Esophagus (tissue), 2 donors: ENCODE data around the gene CLASP1. TPM values are rescaled to one million over a fixed set of nuclear protein-coding genes. Genes with fewer than 3 reads are reported as not detected.

Source experiments
- H3K27ac ChIP-seq, 2 donors: one replicate each; pipeline ENCODE4 v1.5.1; 2013; ENCODE audit warnings: low read depth in 2 of 2, mild to moderate bottlenecking in 2 of 2, inconsistent platforms in 1 of 2, low read length in 1 of 2, moderate library complexity in 1 of 2
- H3K27me3 ChIP-seq, 2 donors: one replicate each; pipeline ENCODE4 v1.6.1; 2013; ENCODE audit warnings: low read length in 2 of 2, control low read depth in 1 of 2, mild to moderate bottlenecking in 1 of 2; ENCODE audit not compliant: insufficient read depth in 2 of 2, control insufficient read depth in 1 of 2
- H3K36me3 ChIP-seq, 2 donors: one replicate each; pipeline ENCODE4 v1.6.1; 2013; ENCODE audit warnings: low read length in 1 of 2; ENCODE audit not compliant: control insufficient read depth in 2 of 2, insufficient read depth in 2 of 2
- H3K4me1 ChIP-seq, 2 donors: one replicate each; pipeline ENCODE4 v1.6.1; 2013; ENCODE audit warnings: low read length in 1 of 2; ENCODE audit not compliant: control insufficient read depth in 2 of 2, insufficient read depth in 2 of 2
- H3K4me3 ChIP-seq, 2 donors: one replicate each; pipeline ENCODE4 v1.5.1; 2013; ENCODE audit warnings: low read length in 2 of 2, mild to moderate bottlenecking in 2 of 2, low read depth in 1 of 2, moderate library complexity in 1 of 2
- H3K9me3 ChIP-seq, 2 donors: one replicate each; pipeline ENCODE4 v1.6.1; 2013; ENCODE audit warnings: mild to moderate bottlenecking in 2 of 2, low read depth in 1 of 2, low read length in 1 of 2, moderate library complexity in 1 of 2; ENCODE audit not compliant: control insufficient read depth in 2 of 2, insufficient read depth in 1 of 2
- WGBS, 2 donors: extraction: QIAGEN DNeasy Blood & Tissue Kit; methylation state at CpG; one replicate each; pipeline ENCODE4 v1.1.7; 2013; 5-methylcytosine and 5-hydroxymethylcytosine counted together
- polyA plus RNA-seq, 2 donors: library from polyadenylated mRNA; stranded (reverse); fragments of 200-250 nt; gene quantifications; one replicate each; pipeline ENCODE4 v1.2.3, GENCODE V29; 2013
- donor health status: healthy with polysubstance abuse.
- donor health status: Bipolar disorder and iron deficiency.

The CLASP1 gene
- polyA plus RNA-seq, 2 donors = 9.1 to 9.8 TPM

DNA sequence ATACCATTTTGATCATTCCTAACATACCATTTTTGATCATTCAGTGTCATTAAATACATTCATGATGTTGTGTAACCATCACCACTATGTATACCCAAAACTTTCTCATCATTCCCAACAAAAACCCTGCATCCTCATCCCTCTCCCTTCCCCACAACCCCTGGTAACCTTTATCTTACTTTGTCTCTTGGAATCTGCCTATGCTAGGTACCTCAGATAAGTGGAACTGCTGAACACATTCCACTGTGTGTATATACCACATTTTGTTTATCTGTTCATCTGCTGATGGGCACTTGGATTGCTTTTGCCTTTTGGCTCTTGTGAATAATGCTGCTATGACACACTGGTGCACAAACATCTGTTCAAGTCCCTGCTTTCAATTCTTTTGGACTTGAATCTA is 280.4 kb downstream of the CLASP1 start:
- Histone ChIP-seq H3K27me3 (no peaks in the 10 kb centered on the region), H3K4me3 (no peak overlapping the region), H3K36me3 (peaks cover 10 to 25% of the 10 kb centered on the region in 2 donors)

GRCh38 chr2:121368155-121368554 is 281.1 kb downstream of the CLASP1 start:
- no peak overlapping the region for H3K27ac ChIP-seq
- peaks cover 2 to 6% of the 10 kb centered on the region in 2 donors for H3K4me1 ChIP-seq
- H3K4me3 ChIP-seq = no peak overlapping the region
- H3K36me3 ChIP-seq = peaks cover 10 to 27% of the 10 kb centered on the region in 2 donors
- no peaks in the 10 kb centered on the region for H3K27me3 ChIP-seq
- WGBS, 2 donors = 95 to 97% methylated on average over 7 of the region's 7 CpGs
- no peaks in the 10 kb centered on the region for H3K9me3 ChIP-seq

More for the DNA sequence above, 280.4 kb downstream of the CLASP1 start:
- no peak overlapping the region for H3K27ac ChIP-seq
- H3K9me3 ChIP-seq = no peaks in the 10 kb centered on the region
- peaks cover 2% of the 10 kb centered on the region in 2 donors for H3K4me1 ChIP-seq

DNA sequence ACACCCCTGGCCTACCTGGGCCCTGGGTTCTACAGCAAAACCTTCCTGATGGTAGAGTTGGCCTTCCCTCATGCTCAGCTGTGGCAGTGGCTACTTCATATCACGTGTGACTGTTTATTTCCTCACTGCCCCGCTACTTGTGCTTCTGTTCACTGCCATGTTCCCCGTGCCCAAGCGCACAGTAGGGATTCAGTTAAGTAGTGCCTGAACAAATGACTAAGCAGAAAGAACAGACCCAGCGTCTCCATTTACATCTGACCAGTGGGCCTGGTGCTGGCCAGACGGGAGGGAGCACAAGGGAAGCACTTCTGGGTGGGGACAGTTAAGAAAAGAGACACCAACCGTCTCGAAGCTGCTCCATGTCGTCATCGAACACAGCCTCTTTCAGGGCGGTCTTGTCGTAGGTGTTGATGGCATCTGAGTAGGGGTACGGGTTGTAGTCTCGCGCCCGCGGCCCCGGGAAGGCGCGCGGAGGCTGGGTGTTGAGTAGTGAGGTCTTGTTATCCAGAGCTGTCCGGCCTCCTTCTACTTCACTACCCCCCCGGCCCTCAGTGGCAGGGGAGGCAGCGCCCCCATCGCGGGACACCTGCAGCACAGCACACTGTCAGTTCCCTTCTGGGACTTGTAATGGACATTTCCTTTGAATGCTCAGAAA is 281.9 kb downstream of the CLASP1 start:
- no peak overlapping the region for H3K4me3 ChIP-seq
- H3K9me3 ChIP-seq = no peaks in the 10 kb centered on the region
- 95 to 97% methylated on average over 26 of the region's 26 CpGs for WGBS, 2 donors
- H3K36me3 ChIP-seq = peaks cover 10 to 33% of the 10 kb centered on the region in 2 donors
- peaks cover 2 to 10% of the 10 kb centered on the region in 2 donors for H3K4me1 ChIP-seq
- H3K27me3 ChIP-seq = no peaks in the 10 kb centered on the region
- H3K27ac ChIP-seq = no peak overlapping the region

GRCh38 chr2:121366040-121366439 is 283.2 kb downstream of the CLASP1 start:
- Histone ChIP-seq H3K27ac (no peak overlapping the region), H3K4me1 (peaks cover 2 to 10% of the 10 kb centered on the region in 2 donors), H3K27me3 (no peaks in the 10 kb centered on the region), H3K36me3 (peaks cover 20 to 39% of the 10 kb centered on the region in 2 donors), H3K9me3 (no peaks in the 10 kb centered on the region), H3K4me3 (no peak overlapping the region)

GRCh38 chr2:121365061-121365460 is 284.2 kb downstream of the CLASP1 start:
- 94 to 95% methylated on average over 14 of the region's 14 CpGs for WGBS, 2 donors
- Histone ChIP-seq H3K27ac (no peak overlapping the region), H3K9me3 (no peaks in the 10 kb centered on the region), H3K4me1 (peaks cover 2 to 10% of the 10 kb centered on the region in 2 donors), H3K36me3 (peaks cover 20 to 36% of the 10 kb centered on the region in 2 donors), H3K4me3 (no peak overlapping the region), H3K27me3 (no peaks in the 10 kb centered on the region)

DNA sequence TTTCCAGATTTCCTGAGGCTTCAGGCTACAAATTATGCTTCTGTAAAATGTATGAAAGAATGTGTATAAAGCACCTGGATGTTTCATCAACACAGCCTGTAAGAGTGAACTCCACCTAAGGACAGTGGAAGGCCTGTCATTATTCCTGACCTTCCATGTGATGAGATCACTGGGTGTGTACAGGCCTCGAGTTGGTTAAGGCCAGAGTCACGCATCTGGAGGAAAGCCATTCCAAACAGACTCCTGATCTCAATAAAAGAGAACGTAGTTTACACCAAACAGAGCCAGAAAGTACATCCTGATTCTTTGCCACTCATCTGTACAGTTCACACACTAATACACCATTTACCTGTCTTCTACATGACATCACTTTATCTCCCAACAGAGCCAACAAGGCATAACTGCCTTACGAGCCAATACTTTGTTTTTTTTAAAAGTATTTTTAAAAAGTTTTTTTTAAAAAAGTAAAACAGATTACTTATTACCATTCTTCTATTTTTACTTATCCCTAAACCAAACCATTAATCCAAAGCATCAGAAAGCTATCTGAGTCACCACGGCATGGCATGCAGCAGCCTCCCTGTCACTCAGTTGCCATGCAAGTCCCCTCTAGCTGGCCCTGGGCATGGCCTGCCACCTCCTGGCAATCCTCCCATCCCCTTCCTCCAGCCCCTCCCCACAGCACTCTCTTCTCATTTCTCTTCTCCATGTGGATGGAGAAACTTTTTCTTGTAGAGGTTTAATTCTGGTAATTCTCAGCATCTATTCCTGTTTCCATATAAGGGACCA is 285.4 kb downstream of the CLASP1 start:
- Histone ChIP-seq H3K4me1 (peaks cover 2 to 10% of the 10 kb centered on the region in 2 donors), H3K27ac (peak overlapping the region; percentile 27 to 67), H3K36me3 (peaks cover 20 to 34% of the 10 kb centered on the region in 2 donors), H3K27me3 (no peaks in the 10 kb centered on the region), H3K9me3 (no peaks in the 10 kb centered on the region), H3K4me3 (no peak overlapping the region)
- WGBS, 2 donors = 32 to 43% methylated on average over 5 of the region's 5 CpGs

DNA sequence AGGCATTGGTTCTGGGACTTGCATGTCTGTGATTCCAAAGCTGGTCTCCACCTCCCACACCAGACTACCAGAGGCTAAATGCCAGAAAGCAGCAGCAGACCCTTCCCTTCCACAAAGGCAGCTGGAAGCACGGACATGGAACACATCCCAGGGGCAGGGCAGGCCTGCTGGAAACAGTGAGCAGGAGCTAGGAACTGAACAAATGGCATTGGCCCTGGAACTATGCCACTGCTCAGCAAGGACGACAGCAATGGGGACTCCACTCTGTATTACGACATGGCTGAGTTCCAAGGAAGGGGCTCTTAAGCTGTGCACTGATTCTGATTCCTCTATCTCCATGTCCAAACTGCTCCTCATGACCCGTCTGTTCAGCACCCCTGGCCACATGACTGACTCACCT is 286.5 kb downstream of the CLASP1 start:
- Histone ChIP-seq H3K27me3 (no peaks in the 10 kb centered on the region), H3K4me3 (no peak overlapping the region), H3K36me3 (peaks cover 17 to 32% of the 10 kb centered on the region in 2 donors), H3K9me3 (no peaks in the 10 kb centered on the region), H3K4me1 (peaks cover 2 to 10% of the 10 kb centered on the region in 2 donors), H3K27ac (no peak overlapping the region)
- 68 to 82% methylated on average over 4 of the region's 4 CpGs for WGBS, 2 donors

- peaks cover 17 to 33% of the 10 kb centered on the region in 2 donors for H3K36me3 ChIP-seq
- H3K4me3 ChIP-seq = no peak overlapping the region
- no peaks in the 10 kb centered on the region for H3K27me3 ChIP-seq
- WGBS, 2 donors = 84 to 94% methylated on average over 1 of the region's 1 CpG
- peaks cover 2 to 10% of the 10 kb centered on the region in 2 donors for H3K4me1 ChIP-seq
- H3K9me3 ChIP-seq = no peaks in the 10 kb centered on the region
- no peak overlapping the region for H3K27ac ChIP-seq
Measured at GRCh38 chr2:121362226-121362625, 287.0 kb downstream of the CLASP1 start.

DNA sequence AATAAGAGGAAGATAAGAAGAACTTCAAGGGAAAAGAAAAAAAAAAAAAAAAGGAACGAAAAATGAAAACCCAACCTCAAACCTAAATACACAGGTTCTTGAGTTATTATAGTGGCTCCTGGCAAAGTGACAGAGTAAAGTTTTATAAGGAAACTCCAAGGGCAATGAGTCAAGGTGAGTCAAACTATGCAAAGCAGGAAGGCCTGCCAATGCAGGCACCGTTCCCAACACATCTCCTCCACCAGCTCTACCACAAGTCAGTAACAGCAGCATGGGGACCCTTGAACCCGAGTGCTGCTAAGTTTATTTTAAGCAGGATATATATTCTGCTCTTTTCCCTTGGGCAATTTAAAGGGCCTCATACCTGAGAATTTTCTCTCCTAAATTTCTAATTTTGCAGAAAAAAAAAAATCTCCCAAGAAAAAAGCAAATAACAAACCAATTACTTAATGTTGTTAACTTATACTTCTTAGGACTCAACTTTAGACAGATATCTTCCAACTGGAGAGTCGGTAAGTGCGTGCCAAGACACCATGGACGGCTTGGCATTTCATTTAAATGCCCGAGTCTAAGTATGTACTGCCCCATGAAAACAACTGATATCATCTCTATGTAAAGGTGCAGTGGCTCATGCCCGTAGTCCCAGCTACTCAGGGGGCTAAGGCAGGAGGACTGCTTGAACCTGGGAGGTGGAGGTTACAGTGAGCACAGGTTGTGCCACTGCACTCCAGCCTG is 288.5 kb downstream of the CLASP1 start:
- Histone ChIP-seq H3K9me3 (no peaks in the 10 kb centered on the region), H3K27ac (no peak overlapping the region), H3K4me1 (peaks cover 2 to 10% of the 10 kb centered on the region in 2 donors), H3K27me3 (no peaks in the 10 kb centered on the region), H3K36me3 (peaks cover 20 to 31% of the 10 kb centered on the region in 2 donors), H3K4me3 (no peak overlapping the region)
- WGBS, 2 donors = 53 to 58% methylated on average over 8 of the region's 8 CpGs
